Renal cortical epithelial cell (primary cell): ENCODE results near the gene DPCD. TPM values are rescaled to one million over a fixed set of nuclear protein-coding genes. Genes with fewer than 3 reads are reported as not detected.
"Not testable (repeated sequence)": the region's sequence is repeated elsewhere in the genome, so short reads cannot be mapped to it uniquely, and the experiment has no call there.

Source experiments
- DNase-seq: peaks from one replicate; pipeline ENCODE4 v3.0.0-alpha.2; 2011; ENCODE audit warnings: low read depth
- total RNA-seq: library from RNA; depleted of rRNA; stranded (reverse); fragments of >200 nt; gene quantifications from 2 replicates; pipeline ENCODE4 v1.2.3, GENCODE V29; 2014

DPCD gene
- total RNA-seq, 1 donor from 2014 or later, result 79.8 TPM

GRCh38 chr10:101585841-101586240, 2.3 kb upstream of the DPCD start:
- DNase-seq, result no peak

GRCh38 chr10:101588879-101589278, 758 bp downstream of the DPCD start:
- peak; percentile 56 for DNase-seq

- not testable (repeated sequence) for DNase-seq
These were observed 5.2 kb downstream of the DPCD start for GRCh38 chr10:101593331-101593730.

- DNase-seq, result no peak
These were observed 7.7 kb downstream of the DPCD start for GRCh38 chr10:101595591-101596433.

GRCh38 chr10:101597091-101597900, 9.2 kb downstream of the DPCD start:
- no peak for DNase-seq

GRCh38 chr10:101601541-101601940, 13.4 kb downstream of the DPCD start:
- no peak for DNase-seq

- peak; percentile 33 for DNase-seq
These were observed 14.8 kb downstream of the DPCD start for GRCh38 chr10:101602761-101603398.

- DNase-seq, result no peak
These were observed 19.0 kb downstream of the DPCD start for GRCh38 chr10:101607124-101607523.

GRCh38 chr10:101609481-101609880, 21.4 kb downstream of the DPCD start:
- no peak for DNase-seq

GRCh38 chr10:101611096-101611905, 23.2 kb downstream of the DPCD start:
- DNase-seq, result no peak

- DNase-seq, result no peak
These were observed 24.0 kb downstream of the DPCD start for GRCh38 chr10:101612086-101612485.

- no peak for DNase-seq
These were observed 24.8 kb downstream of the DPCD start for GRCh38 chr10:101612872-101613271.

- DNase-seq, result no peak
These were observed 25.5 kb downstream of the DPCD start for GRCh38 chr10:101613646-101614045.

- DNase-seq, result no peak
These were observed 26.8 kb downstream of the DPCD start for GRCh38 chr10:101614663-101615524.

GRCh38 chr10:101615525-101616116, 27.5 kb downstream of the DPCD start:
- DNase-seq, result no peak

- no peak for DNase-seq
These were observed 28.4 kb downstream of the DPCD start for GRCh38 chr10:101616415-101617101.

GRCh38 chr10:101617102-101617823, 29.1 kb downstream of the DPCD start:
- no peak for DNase-seq

- DNase-seq, result no peak
These were observed 29.9 kb downstream of the DPCD start for GRCh38 chr10:101617824-101618568.
